Measurements from ENCODE around the gene PAMR1.
"Not testable (repeated sequence)": the region's sequence is repeated elsewhere in the genome, so short reads cannot be mapped to it uniquely, and the experiment has no call there.

PAMR1 gene

GRCh38 chr11:35525501-35526175, at the start of gene PAMR1:
Gene PAMR1, minus strand, starts transcription at chr11:35525616. Its CDS starts 31 bp downstream, at chr11:35525585.
- peak; percentile 69 for DNase-seq (ENCODE audit: low spot score)

- no peak for DNase-seq (ENCODE audit: low spot score)
These were observed 46.3 kb upstream of the PAMR1 start for GRCh38 chr11:35571696-35572095.

- no peak for DNase-seq (ENCODE audit: low spot score)
These were observed 42.5 kb upstream of the PAMR1 start for GRCh38 chr11:35567737-35568465.

DNA sequence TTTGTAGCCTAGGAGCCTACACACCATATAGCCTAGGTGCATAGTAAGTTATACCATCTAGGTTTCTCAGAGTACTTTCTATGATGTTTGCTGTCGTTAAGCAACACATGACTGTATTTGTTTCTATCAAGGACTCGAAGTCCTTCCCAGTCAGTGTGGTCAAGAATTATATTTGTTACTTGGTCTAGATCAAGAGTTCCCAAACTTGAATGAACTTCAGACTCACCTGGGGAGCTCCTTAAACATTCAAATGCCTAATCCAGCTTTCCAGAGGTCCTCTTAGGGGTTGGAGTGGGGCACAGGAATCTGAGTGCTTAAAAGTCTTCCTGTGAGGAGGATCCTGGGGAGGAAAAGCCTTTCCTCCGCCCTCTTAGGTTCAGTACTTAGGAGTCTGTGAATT, 41.5 kb upstream of the PAMR1 start:
- DNase-seq (ENCODE audit: low spot score) = no peak

- no peak for DNase-seq (ENCODE audit: low spot score)
These were observed 40.8 kb upstream of the PAMR1 start for GRCh38 chr11:35566181-35566580.

DNA sequence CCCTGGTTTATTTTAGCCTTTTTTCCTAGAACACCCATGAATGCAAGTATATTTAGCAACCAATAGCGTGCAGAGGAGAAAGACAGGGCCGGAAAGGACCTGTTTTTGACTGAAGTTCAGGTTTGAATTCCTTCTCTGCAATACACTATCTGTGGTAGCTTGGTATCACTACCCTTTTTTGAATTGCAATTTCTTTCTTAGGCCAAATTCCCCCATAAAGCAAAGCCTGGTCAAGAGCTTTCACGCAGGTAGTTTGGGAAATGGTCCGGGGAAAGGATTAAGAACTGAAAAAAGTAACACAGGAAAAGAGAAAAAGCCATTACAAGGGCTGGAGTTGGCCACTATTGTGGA, 38.8 kb upstream of the PAMR1 start:
- DNase-seq (ENCODE audit: low spot score) = no peak

GRCh38 chr11:35563484-35564244, 38.2 kb upstream of the PAMR1 start:
- DNase-seq (ENCODE audit: low spot score) = no peak

- no peak for DNase-seq (ENCODE audit: low spot score)
These were observed 34.5 kb upstream of the PAMR1 start for GRCh38 chr11:35559949-35560348.

- peak; percentile 46 for DNase-seq (ENCODE audit: low spot score)
These were observed 33.1 kb upstream of the PAMR1 start for GRCh38 chr11:35558513-35558912.

DNA sequence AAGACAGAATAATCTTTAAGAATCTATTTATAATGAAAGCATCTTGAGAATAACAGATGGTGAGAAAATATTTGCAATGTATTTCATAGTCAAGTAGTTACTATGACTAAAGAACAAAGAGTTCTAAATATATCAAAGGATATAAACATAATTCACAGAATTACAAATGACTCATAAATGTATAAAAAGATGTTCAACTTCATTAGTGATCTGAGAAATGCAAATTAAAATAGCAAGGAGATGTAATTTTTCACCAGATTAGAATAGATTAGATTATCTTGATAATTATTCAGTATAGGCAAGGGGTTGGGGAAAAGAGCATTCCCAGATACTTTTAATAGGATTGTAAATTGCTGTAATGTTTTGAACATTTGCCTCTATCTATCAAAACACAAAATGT, 30.1 kb upstream of the PAMR1 start:
- DNase-seq (ENCODE audit: low spot score) = no peak

DNA sequence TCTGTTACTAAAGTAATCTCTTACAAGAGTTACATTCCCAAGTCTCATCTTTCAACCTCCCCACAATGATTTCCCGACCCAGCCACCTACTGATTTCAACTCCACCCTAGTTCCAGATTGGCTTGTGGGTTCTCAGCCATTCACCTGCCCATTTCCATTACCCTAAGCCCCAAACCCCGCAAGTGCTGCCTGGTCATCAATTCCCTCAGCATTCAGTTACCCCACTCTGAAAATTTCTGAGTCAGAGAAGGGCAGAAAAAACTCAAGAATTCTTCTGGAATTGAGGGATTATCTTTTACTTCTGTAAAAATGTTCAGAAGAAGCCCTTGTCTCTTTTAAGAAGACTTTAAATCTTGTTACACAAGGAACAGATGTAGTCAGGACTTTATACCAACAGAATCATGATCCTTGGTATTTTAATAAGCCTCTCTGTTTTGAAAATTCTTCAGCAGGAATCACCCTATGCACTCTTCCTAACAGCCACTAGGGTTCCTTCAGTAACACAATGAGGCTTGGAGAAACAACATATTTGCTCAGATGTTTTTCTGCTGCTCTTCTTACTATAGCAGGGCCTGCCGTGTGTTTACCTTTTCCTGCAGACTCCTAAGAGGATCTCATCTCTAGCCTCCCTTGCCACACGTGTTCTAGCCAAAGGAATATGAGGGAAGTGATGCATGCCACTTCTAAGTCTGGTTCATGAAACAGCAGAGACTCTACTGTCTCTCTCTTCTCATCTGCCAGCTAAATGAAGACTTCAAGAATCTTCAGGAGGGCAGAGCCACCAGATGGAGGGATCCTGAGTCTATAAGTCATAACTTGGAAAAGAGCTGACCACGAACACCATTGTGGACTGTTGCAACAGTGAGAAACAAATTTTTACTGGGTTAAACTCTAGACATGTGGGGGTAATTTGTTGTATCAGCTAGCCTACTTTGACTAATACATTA, 29.3 kb upstream of the PAMR1 start:
- no peak for DNase-seq (ENCODE audit: low spot score)

GRCh38 chr11:35553831-35554230, 28.4 kb upstream of the PAMR1 start:
- peak; percentile 52 for DNase-seq (ENCODE audit: low spot score)

- DNase-seq (ENCODE audit: low spot score) = no peak
These were observed 27.6 kb upstream of the PAMR1 start for GRCh38 chr11:35553021-35553420.

DNA sequence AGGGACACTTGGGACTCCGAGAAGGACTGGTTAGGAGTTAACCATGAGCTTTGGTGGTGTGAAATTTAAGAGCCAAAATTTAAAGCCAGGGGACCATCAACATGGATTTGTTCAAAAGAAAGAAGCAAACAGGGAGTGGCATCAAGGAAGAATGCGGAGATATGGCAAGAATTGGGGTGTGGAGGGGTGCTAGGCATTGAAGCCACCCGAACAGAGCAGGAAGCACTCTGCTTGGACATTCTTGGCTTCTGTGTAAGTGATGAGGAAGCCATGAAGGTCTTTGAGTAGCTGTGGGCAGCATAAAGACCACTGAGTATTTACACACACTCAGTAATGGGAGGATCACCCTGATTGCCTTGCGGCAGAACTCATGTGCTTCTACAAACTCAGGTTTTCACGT, 27.2 kb upstream of the PAMR1 start:
- DNase-seq (ENCODE audit: low spot score) = no peak

DNA sequence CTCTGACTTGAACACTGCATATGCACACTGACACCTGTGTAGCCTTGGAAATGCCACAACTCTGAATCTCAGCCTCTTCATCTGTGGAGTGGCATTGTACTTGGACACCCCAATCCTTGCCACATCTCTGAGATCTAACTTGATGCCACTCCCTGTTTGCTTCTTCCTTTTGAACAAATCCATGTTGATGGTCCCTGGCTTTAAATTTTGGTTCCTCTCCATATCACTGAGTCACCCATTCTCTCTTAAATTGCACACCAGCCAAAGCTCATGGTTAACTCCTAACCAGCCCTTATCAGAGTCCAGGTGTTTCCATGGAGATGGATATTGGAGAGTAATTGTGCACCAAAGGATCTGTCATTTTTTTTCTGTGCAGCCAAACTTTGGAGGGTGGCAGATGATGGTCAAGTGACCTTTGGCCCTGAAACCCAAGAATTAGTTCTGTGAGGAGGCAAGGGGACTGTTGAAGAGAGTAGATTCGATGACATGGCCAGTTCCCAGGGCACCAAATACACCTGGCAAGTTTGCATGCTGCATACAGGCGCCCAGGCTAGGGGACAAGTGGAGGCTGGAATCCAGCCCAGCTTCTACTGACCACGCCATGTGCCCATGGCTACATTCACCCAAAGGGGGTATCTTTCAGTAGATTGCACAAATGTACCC, 25.1 kb upstream of the PAMR1 start:
- DNase-seq (ENCODE audit: low spot score) = no peak

- DNase-seq (ENCODE audit: low spot score) = peak; percentile 59
These were observed 24.4 kb upstream of the PAMR1 start for GRCh38 chr11:35549787-35550186.

- DNase-seq (ENCODE audit: low spot score) = no peak
These were observed 23.6 kb upstream of the PAMR1 start for GRCh38 chr11:35548925-35549561.

DNA sequence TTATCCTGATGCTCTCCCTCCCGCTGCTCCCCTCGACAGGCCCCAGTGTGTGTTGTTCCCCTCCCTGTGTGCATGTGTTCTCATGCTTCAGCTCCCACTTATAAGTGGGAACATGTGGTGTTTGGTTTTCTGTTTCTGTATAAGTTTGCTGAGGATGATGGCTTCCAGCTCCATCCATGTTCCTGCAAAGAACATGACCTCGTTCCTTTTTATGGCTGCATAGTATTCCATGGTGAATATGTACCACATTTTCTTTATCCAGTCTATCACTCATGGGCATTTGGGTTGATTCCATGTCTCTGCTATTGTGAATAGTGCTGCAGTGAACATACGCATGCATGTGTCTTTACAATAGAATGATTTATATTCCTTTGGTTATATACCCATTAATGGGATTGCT, 22.6 kb upstream of the PAMR1 start:
- DNase-seq (ENCODE audit: low spot score) = not testable (repeated sequence)

- no peak for DNase-seq (ENCODE audit: low spot score)
These were observed 20.9 kb upstream of the PAMR1 start for GRCh38 chr11:35546317-35546716.

DNA sequence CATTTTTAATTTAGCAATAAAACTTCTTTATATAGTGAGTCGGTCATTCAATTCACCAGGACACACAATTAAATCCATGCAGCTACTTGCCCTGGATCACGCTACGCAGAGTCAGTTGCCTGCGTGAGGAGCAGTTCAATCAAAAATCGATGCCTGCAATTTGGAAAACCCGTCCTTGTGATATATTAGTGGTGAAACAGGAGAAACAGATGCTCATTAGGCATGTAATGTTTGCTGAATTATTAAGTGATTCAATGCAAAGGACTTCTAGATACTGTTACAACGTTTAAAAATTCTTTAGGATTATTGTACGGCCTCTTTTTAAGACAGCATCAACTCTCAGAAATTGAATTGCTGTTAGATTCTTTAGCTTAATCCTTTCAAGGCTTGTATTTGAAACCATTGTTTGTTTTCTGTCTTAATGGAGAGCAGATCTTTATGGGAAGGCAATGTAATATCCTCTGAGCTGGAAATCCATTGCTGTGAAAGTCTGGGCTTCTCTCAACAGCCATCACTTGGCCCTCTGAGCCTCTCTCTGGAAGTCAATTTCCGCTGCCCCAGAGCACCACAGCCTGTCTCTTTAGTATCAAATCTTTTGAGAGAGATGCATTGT, 20.1 kb upstream of the PAMR1 start:
- no peak for DNase-seq (ENCODE audit: low spot score)

Data from hepatic stellate cell (primary cell).